NCI-H2196 treated with DMSO at 0.1 percent for 48 hours (cell line): ENCODE results near the gene HBG1.
"Not testable (repeated sequence)": the region's sequence is repeated elsewhere in the genome, so short reads cannot be mapped to it uniquely, and the experiment has no call there.

Experiments used
- DNase-seq: peaks from one replicate; lab custom pipeline; 2025; ENCODE audit not compliant: unreplicated experiment; lab: John Stamatoyannopoulos, UW

HBG1 gene

DNA sequence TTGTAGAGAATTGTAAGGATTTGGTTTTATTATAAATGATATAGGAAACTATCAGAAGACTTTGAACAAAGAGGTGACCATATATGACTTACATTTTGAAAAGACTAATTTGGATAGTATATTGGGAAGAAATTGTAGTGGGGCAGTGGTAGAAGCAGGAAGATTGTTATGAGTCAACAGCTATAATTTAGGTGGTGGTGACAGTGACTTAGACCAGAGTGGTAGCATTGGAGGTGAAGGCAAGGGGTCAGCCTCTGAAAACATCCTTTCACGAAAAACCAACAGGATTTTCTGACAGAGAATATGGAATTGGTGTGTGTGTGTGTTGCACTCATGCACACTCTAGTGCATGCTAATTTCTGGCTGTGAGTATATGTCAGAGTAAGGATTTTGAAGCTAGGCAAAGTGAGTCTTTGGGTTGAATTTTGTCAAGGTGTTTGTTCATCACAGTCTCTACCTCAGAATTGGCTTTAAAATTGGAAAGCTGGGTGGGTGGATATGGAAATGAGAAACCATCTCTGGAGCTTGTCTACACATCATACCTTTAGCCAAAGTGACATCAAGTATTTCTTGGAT lies 28.2 kb upstream of the HBG1 start:
- DNase-seq, result no peak

DNA sequence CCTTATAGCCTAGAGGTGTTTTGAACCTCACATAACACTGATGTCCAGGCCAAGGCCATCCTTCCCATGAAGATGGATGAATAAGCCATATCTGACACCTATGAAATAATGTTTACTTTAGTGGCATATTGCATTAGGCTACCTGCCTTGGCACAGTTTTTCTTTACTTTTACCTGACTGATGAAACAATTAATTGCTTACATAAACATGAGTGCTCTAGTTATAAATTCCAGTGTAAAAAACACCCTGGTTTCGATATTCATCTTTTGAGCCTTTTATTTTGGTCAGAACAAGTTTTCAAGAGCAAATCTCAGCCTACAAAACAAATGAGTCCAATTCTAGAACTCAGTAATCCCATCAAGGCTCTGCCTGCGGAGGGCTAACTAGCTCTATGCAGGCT lies 27.0 kb upstream of the HBG1 start:
- no peak for DNase-seq

DNA sequence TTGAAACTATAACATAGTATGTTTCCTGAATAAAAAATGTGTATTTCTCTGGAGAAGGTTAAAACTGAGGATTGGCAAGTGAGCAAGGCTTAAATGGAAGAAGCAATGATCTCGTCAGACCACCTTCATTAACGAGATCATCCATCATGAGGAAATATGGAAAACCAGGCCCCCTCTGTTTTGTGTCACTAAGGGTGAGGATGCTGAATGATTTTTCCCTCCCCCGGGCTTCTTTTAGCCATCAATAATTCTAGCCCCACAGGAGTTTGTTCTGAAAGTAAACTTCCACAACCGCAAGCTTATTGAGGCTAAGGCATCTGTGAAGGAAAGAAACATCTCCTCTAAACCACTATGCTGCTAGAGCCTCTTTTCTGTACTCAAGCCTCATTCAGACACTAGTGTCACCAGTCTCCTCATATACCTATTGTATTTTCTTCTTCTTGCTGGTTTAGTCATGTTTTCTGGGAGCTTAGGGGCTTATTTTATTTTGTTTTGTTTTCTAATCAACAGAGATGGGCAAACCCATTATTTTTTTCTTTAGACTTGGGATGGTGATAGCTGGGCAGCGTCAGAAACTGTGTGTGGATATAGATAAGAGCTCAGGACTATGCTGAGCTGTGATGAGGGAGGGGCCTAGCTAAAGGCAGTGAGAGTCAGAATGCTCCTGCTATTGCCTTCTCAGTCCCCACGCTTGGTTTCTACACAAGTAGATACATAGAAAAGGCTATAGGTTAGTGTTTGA lies 25.9 kb upstream of the HBG1 start:
- no peak for DNase-seq

DNA sequence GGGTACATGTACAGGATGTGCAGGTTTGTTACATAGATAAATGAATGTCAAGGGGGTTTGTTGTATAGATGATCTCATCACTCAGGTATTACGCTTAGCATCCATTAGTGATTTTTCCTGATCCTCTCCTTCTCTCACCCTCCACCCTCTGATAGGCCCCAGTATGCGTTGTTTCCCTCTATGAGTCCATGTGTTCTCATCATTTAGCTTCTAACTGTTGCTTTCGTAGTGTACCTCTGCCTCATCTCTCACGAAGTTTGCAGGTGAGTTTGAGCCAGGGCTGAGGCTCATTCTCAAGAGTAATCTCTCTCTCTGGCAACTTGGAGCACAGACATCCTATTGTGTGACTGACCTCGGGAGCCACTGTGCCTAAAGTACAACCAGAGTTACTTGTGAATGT lies 24.7 kb upstream of the HBG1 start:
- no peak for DNase-seq

DNA sequence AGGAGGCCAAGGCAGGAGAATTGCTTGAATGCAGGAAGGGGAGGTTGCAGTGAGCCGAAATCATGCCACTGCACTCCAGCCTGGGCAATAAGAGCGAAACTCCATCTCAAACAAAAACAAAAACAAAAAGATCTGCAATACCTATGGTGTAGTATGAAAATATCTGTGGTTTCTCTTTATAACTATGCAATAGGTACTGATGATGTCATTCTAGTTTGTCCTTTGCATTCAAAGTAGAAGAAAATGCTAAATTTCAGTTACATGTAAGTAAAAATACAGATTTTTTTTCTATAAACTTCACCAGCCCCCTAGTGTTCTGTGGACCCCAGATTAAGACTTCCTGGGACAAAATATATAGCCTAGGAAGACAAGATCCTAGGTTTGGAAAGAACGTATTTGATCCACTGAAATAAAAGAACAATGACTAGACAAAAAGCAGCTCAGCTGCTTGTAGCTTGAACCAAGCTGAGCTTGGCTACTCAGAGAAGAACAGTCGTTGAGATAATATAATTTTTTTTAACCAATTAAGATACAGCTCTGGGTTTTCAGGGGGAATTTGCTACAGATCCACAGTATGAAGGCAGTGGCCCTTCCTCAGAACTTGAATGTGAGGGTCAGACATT lies 22.8 kb upstream of the HBG1 start:
- DNase-seq, result no peak

DNA sequence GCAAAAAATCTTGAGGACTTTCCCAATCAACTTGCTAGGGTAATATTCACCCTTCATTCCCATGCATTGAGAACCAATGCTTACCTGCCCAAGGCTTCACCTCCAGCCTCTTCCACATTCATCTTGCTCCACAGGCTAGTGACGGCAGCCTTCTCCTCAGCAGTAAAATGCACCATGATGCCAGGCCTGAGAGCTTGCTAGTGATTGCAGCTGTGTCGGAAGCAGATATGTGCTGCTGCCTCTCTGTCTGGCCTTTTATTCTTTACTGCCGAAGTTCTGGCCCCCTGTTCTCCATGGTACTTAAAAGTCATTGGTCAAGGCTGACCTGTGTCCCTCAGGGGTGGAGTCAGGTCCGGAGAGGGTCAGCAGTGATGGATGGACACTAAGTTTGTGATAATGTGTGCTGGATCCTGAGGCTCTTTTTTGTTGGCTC lies 20.1 kb upstream of the HBG1 start, which contains the start of gene HBE1:
HBE1 (minus strand) TSS at position 231 of the 433 bp plus-strand sequence; CDS start at position 176, 55 bp downstream.
- no peak for DNase-seq

DNA sequence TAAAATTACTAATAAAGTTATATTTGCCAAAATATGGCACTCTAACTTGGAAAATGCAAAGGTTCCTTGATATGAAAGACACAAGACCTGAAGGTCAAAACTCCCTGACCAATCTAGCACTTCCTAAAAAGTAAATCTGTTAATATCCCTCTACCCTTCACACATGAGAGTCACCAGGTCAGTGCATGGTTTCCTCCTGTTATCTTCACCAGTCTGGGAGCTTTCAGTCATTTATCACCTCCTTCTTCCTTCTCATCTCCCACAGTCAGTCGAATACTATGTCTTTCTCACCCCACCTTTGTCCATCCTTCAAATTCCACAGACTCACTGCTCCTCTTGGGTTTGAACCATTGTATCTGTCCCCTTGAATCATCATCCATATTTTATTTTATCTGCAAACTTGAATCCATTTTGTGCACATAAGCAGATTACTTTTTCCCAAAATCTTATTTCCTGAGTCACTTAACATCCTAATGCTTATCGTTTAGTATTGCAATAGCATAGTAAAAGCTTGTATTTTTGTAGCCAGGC lies 17.4 kb upstream of the HBG1 start:
- no peak for DNase-seq

DNA sequence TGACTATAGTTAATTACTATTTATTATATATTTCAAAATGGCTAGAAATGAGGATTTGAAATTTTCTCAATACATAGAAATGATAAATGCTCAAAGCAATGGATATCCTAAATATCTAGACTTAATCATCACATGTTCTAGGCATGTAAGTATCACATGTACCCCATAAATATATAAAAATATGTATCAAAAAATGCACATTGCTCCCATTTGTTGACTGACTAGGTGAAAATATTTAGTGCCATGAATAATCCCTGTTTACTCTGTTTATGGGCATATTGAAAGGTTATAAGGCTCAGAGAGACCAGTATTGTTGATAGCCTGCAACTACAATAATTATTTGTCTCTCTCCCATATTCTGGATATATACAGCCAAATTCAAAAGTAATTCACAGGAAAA lies 17.0 kb upstream of the HBG1 start:
- no peak for DNase-seq

DNA sequence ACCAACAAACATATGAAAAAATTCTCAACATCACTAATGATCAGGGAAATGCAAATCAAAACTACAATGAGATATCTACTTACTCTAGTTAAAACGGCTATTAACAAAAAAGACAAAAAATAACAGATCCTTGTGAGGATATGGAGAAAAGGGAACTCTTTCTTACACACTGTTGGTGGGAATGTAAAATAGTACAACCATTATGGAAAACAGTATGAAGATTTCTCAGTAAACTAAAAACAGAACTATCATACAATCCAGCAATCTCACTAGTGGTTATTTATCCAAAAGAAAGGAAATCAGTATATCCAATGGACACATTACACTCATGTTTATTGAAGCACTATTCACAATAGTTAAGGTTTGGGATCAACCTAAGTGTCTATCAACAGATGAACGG lies 16.2 kb upstream of the HBG1 start:
- no peak for DNase-seq

DNA sequence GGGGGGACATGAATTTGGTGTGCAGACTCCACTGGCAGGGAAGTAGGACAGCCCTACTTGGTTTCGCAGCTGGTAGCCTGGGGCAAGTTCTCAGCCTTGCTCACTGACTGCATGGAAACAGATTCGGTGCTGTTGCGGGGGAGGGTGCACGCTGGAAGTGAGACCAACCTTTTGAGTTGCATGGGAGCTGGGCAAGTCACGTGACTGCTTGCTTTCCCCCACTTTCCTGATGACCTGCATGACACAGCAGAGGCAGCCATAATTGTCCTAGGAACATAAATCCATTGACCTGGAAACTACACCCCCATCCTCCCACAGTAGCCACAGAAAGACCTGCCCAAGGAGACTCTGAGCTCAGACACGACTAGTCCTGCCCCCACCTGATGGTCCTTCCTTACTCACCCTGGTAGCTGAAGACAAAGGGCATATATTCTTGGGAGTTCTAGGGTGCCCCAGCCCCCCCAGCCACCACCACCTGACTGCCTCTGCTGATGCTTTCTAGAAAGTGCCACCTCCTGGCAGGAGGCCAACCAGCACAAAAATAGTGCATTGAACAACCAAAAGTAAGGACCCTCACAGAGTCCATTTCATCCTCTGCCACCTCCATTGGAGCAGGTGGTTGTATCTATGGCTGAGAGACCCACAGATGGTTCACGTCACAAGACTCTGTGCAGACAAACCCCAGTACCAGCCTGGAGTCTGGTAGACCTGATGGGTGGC lies 9.0 kb upstream of the HBG1 start:
- DNase-seq, result no peak

DNA sequence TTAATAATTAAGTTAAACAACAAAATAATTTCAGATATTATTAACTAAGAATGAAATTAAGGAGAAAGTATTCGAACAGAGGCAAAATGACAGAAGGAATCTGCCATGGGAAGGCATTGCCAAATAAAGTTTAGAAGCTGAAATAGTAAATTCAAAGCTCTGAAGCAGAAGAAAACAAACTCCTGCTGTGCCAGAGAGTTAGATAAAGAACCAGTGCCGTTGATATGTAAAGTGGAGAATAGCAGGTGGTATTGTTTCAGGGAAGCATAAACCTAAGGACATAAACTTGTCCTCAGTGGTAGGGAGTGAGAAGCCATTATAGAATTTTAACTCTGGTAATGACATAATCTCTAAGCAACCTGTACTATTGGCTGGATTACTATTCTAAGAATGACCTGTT lies 7.6 kb upstream of the HBG1 start:
- no peak for DNase-seq

DNA sequence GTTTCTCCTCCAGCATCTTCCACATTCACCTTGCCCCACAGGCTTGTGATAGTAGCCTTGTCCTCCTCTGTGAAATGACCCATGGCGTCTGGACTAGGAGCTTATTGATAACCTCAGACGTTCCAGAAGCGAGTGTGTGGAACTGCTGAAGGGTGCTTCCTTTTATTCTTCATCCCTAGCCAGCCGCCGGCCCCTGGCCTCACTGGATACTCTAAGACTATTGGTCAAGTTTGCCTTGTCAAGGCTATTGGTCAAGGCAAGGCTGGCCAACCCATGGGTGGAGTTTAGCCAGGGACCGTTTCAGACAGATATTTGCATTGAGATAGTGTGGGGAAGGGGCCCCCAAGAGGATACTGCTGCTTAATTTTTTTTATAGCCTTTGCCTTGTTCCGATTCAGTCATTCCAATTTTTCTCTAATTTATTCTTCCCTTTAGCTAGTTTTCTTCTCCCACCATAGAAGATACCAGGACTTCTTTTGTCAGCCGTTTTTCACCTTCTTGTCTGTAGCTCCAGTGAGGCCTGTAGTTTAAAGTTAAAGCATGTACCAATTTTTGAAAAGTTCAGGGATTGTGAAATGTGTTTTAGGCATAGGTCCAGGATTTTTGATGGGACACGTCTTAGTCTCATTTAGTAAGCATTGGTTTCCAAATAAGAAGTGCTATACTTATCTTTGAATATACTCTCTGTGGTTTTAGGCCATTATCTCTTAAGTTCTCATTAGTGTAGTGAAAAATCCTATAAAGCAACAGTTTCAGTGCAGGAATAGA lies 5.2 kb upstream of the HBG1 start, which contains the start of gene HBG2:
HBG2 (minus strand) TSS at position 136 of the 768 bp plus-strand sequence; CDS start at position 83, 53 bp downstream.
- DNase-seq, result not testable (repeated sequence)

DNA sequence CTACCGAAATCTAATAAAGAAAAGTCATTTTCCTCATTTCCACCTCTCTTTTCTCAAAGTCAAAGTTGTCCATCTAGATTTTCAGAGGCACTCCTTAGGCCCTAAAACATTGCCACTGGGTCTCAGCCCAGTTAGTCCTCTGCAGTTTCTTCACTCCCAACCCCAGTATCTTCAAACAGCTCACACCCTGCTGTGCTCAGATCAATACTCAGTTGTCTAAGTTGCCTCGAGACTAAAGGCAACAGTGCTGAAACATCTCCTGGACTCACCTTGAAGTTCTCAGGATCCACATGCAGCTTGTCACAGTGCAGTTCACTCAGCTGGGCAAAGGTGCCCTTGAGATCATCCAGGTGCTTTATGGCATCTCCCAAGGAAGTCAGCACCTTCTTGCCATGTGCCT lies 4.4 kb upstream of the HBG1 start:
- DNase-seq, result not testable (repeated sequence)

DNA sequence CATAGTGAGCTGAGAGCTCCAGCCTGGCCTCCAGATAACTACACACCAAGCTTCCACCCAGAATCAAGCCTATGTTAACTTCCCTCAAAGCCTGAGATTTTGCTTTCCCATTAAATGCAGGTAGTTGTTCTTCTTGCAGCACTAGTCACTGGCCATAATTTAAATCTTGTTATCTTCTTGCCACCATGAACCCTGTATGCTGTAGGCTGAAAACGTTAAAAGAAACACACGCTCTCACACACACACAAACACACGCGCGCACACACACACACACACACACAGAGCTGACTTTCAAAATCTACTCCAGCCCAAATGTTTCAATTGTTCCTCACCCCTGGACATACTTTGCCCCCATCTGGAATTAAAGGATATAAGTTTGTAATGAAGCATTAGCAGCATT lies 3.8 kb upstream of the HBG1 start:
- DNase-seq, result not testable (repeated sequence)

DNA sequence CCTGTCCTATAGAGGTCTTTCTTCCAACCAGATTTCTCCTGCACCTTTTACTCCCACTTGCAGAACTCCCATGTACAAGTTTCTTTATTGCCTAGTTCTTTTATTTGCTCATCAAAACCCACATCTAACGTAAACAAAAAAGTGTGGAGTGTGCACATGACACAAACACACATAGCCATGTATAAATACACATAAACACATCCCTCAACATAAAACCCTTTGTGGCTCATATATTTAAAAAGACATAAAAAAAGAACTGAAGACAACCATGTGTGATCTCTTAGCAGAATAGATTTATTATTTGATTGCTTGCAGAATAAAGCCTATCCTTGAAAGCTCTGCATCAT lies 3.2 kb upstream of the HBG1 start:
- DNase-seq, result no peak

DNA sequence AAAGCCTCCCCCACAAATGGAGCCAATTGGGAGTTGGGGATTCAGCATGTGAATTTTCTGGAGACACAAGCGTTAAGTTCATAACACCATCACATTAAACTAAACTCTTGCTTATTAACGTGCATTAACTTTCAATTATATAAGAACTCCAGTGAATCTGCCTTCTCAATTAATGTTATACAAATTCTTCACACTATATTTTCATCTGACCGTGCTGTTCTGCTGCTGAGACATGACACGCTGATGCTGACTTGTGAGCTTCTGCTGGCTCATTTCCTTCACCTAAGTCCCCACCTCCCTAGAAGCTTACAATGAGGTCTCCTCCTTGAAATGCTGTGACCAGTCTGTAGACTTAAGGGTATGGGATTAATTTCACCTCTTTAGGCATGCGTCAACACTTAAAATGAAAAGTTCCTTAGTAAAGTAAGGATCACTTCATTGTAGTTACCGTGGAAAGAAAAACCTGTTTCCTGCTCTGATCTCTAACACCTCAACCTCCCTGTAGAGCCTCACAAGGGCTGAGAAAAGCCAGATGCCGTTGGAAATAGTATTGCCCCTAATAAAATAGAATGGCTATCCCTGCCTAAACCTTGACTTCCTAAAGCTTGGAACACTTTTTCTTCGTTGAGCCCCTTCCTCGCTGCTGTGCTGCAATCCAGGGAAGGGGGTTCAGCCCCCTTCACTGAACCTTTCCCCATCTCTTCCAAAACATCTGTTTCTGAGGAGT lies 2.7 kb upstream of the HBG1 start:
- DNase-seq, result no peak

DNA sequence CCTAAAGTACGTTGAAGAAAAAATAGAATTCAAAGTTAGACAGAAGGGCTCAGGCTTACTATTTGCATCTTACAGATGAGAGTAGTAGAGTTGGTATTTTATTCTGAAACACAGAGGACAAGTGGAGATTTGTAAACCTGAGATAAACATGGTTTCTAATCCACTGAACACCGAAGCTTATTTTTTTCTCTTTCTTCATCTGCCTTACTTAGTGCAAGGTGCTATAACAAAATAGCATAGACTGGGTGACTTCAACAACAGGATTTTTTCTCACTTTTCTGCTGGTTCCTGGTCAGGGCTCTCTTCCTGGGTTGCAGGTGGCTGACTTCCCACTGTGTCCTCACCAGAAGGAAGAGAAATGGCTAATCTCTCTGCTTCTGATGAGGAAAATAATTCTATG lies 2.1 kb upstream of the HBG1 start:
- no peak for DNase-seq

DNA sequence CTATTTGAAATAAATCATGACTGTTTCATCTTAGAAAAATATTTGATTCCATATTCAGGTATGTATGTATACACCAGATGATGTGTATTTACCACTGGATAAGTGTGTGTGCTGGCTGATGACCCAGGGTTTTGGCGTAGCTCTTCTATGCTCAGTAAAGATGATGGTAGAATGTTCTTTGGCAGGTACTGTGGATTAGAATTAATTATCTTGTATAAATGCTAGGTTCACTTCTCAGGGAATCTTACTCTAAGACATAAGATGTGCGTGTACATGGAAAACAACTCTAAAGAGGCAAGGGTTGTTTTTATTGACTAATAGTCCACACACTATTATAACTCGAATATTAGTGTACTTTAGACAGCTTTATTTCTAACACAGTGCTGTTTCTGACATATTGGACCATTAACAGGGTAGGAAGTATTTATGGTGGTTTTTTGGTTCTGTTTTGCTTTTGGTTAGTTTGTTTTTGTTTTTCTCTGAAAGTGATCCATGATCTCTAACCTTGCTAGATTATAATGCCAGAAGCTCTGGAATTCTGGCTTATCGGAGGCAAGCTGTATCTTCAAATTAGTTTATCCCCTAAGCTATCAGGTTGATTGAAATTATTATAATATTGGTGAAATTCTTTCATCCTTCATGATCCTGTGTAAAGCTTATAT lies 1.0 kb upstream of the HBG1 start:
- no peak for DNase-seq

DNA sequence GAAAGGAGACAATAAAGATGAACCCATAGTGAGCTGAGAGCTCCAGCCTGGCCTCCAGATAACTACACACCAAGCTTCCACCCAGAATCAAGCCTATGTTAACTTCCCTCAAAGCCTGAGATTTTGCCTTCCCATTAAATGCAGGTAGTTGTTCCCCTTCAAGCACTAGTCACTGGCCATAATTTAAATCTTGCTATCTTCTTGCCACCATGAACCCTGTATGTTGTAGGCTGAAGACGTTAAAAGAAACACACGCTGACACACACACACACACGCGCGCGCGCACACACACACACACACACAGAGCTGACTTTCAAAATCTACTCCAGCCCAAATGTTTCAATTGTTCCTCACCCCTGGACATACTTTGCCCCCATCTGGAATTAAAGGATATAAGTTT lies 1.2 kb downstream of the HBG1 start:
- not testable (repeated sequence) for DNase-seq
